ENCODE results near the gene COL4A2.

The COL4A2 gene

GRCh38 chr13:110535526-110535925, 228.4 kb downstream of the COL4A2 start:
- TF ChIP-seq SUZ12 (IDR thresholded peaks at IDR 0.05; ENCODE audit: extremely low read depth, insufficient read depth, insufficient read length): no peak
- TF ChIP-seq YY1 (IDR thresholded peaks at IDR 0.05; ENCODE audit: insufficient read depth, insufficient read length): no peak
- TF ChIP-seq ZNF274 (IDR thresholded peaks at IDR 0.05; ENCODE audit: low read depth, low read length): no peak
- Histone ChIP-seq H3K9me3 (ENCODE audit: insufficient read depth, low read length) (peaks cover 16% of the 10 kb centered on the region), H3K4me3 (ENCODE audit: insufficient read length, low read depth) (no peak overlapping the region), H3K36me3 (ENCODE audit: insufficient read depth, insufficient read length, low read length) (peaks cover 16% of the 10 kb centered on the region), H3K9ac (ENCODE audit: insufficient read length, low read depth) (no peak overlapping the region), H3K27me3 (ENCODE audit: insufficient read depth, insufficient read length) (no peaks in the 10 kb centered on the region), H3K4me1 (ENCODE audit: insufficient read depth, insufficient read length) (no peaks in the 10 kb centered on the region)
- no peak for DNase-seq (ENCODE audit: low read depth, low spot score)

GRCh38 chr13:110536006-110536693, 229.1 kb downstream of the COL4A2 start:
- TF ChIP-seq YY1 (IDR thresholded peaks at IDR 0.05; ENCODE audit: insufficient read depth, insufficient read length) (no peak), ZNF274 (IDR thresholded peaks at IDR 0.05; ENCODE audit: low read depth, low read length) (no peak), SUZ12 (IDR thresholded peaks at IDR 0.05; ENCODE audit: extremely low read depth, insufficient read depth, insufficient read length) (no peak)
- no peak overlapping the region for H3K9ac ChIP-seq (ENCODE audit: insufficient read length, low read depth)
- H3K36me3 ChIP-seq (ENCODE audit: insufficient read depth, insufficient read length, low read length): peaks cover 15% of the 10 kb centered on the region
- peaks cover 9% of the 10 kb centered on the region for H3K9me3 ChIP-seq (ENCODE audit: insufficient read depth, low read length)
- no peak overlapping the region for H3K4me3 ChIP-seq (ENCODE audit: insufficient read length, low read depth)
- H3K4me1 ChIP-seq (ENCODE audit: insufficient read depth, insufficient read length): no peaks in the 10 kb centered on the region
- no peaks in the 10 kb centered on the region for H3K27me3 ChIP-seq (ENCODE audit: insufficient read depth, insufficient read length)
- DNase-seq (ENCODE audit: low read depth, low spot score): no peak

GRCh38 chr13:110538632-110539031, 231.5 kb downstream of the COL4A2 start:
- peaks cover 10% of the 10 kb centered on the region for H3K36me3 ChIP-seq (ENCODE audit: insufficient read depth, insufficient read length, low read length)
- TF ChIP-seq SUZ12 (IDR thresholded peaks at IDR 0.05; ENCODE audit: extremely low read depth, insufficient read depth, insufficient read length) (no peak), YY1 (IDR thresholded peaks at IDR 0.05; ENCODE audit: insufficient read depth, insufficient read length) (no peak), ZNF274 (IDR thresholded peaks at IDR 0.05; ENCODE audit: low read depth, low read length) (no peak)
- no peak overlapping the region for H3K9ac ChIP-seq (ENCODE audit: insufficient read length, low read depth)
- H3K9me3 ChIP-seq (ENCODE audit: insufficient read depth, low read length): no peaks in the 10 kb centered on the region
- H3K4me1 ChIP-seq (ENCODE audit: insufficient read depth, insufficient read length): no peaks in the 10 kb centered on the region
- H3K4me3 ChIP-seq (ENCODE audit: insufficient read length, low read depth): no peak overlapping the region
- DNase-seq (ENCODE audit: low read depth, low spot score): no peak
- no peaks in the 10 kb centered on the region for H3K27me3 ChIP-seq (ENCODE audit: insufficient read depth, insufficient read length)

GRCh38 chr13:110539894-110540293, 232.8 kb downstream of the COL4A2 start:
- H3K36me3 ChIP-seq (ENCODE audit: insufficient read depth, insufficient read length, low read length): peaks cover 10% of the 10 kb centered on the region
- H3K4me1 ChIP-seq (ENCODE audit: insufficient read depth, insufficient read length): no peaks in the 10 kb centered on the region
- no peak for TF ChIP-seq YY1 (IDR thresholded peaks at IDR 0.05; ENCODE audit: insufficient read depth, insufficient read length)
- TF ChIP-seq SUZ12 (IDR thresholded peaks at IDR 0.05; ENCODE audit: extremely low read depth, insufficient read depth, insufficient read length): no peak
- TF ChIP-seq ZNF274 (IDR thresholded peaks at IDR 0.05; ENCODE audit: low read depth, low read length): no peak
- peaks cover 4% of the 10 kb centered on the region; the same call in 1 of the 2 replicates for H3K9me3 ChIP-seq (ENCODE audit: insufficient read depth, low read length)
- DNase-seq (ENCODE audit: low read depth, low spot score): no peak
- H3K9ac ChIP-seq (ENCODE audit: insufficient read length, low read depth): no peak overlapping the region
- no peak overlapping the region for H3K4me3 ChIP-seq (ENCODE audit: insufficient read length, low read depth)
- H3K27me3 ChIP-seq (ENCODE audit: insufficient read depth, insufficient read length): no peaks in the 10 kb centered on the region

GRCh38 chr13:110540871-110541525, 233.9 kb downstream of the COL4A2 start:
- no peaks in the 10 kb centered on the region for H3K4me1 ChIP-seq (ENCODE audit: insufficient read depth, insufficient read length)
- no peaks in the 10 kb centered on the region for H3K27me3 ChIP-seq (ENCODE audit: insufficient read depth, insufficient read length)
- H3K9ac ChIP-seq (ENCODE audit: insufficient read length, low read depth): peak overlapping the region; percentile 50
- no peak for DNase-seq (ENCODE audit: low read depth, low spot score)
- peaks cover 10% of the 10 kb centered on the region for H3K36me3 ChIP-seq (ENCODE audit: insufficient read depth, insufficient read length, low read length)
- no peak overlapping the region for H3K4me3 ChIP-seq (ENCODE audit: insufficient read length, low read depth)
- peaks cover 4% of the 10 kb centered on the region; the same call in 1 of the 2 replicates for H3K9me3 ChIP-seq (ENCODE audit: insufficient read depth, low read length)
- TF ChIP-seq SUZ12 (IDR thresholded peaks at IDR 0.05; ENCODE audit: extremely low read depth, insufficient read depth, insufficient read length) (no peak), ZNF274 (IDR thresholded peaks at IDR 0.05; ENCODE audit: low read depth, low read length) (no peak), YY1 (IDR thresholded peaks at IDR 0.05; ENCODE audit: insufficient read depth, insufficient read length) (no peak)

- no peak for DNase-seq (ENCODE audit: low read depth, low spot score)
- no peak overlapping the region for H3K9ac ChIP-seq (ENCODE audit: insufficient read length, low read depth)
- TF ChIP-seq SUZ12 (IDR thresholded peaks at IDR 0.05; ENCODE audit: extremely low read depth, insufficient read depth, insufficient read length): no peak
- TF ChIP-seq ZNF274 (IDR thresholded peaks at IDR 0.05; ENCODE audit: low read depth, low read length): no peak
- TF ChIP-seq YY1 (IDR thresholded peaks at IDR 0.05; ENCODE audit: insufficient read depth, insufficient read length): no peak
- no peak overlapping the region for H3K4me3 ChIP-seq (ENCODE audit: insufficient read length, low read depth)
- H3K4me1 ChIP-seq (ENCODE audit: insufficient read depth, insufficient read length): no peaks in the 10 kb centered on the region
- H3K27me3 ChIP-seq (ENCODE audit: insufficient read depth, insufficient read length): no peaks in the 10 kb centered on the region
- H3K36me3 ChIP-seq (ENCODE audit: insufficient read depth, insufficient read length, low read length): peaks cover 7% of the 10 kb centered on the region
- H3K9me3 ChIP-seq (ENCODE audit: insufficient read depth, low read length): peaks cover 4% of the 10 kb centered on the region; the same call in 1 of the 2 replicates
Measured at GRCh38 chr13:110541526-110541920, 234.4 kb downstream of the COL4A2 start.

GRCh38 chr13:110542169-110542796, 235.2 kb downstream of the COL4A2 start:
- Histone ChIP-seq H3K9ac (ENCODE audit: insufficient read length, low read depth) (no peak overlapping the region), H3K4me1 (ENCODE audit: insufficient read depth, insufficient read length) (no peaks in the 10 kb centered on the region), H3K9me3 (ENCODE audit: insufficient read depth, low read length) (peaks cover 4% of the 10 kb centered on the region; the same call in 1 of the 2 replicates), H3K27me3 (ENCODE audit: insufficient read depth, insufficient read length) (no peaks in the 10 kb centered on the region), H3K4me3 (ENCODE audit: insufficient read length, low read depth) (no peak overlapping the region), H3K36me3 (ENCODE audit: insufficient read depth, insufficient read length, low read length) (peaks cover 12% of the 10 kb centered on the region)
- TF ChIP-seq ZNF274 (IDR thresholded peaks at IDR 0.05; ENCODE audit: low read depth, low read length): no peak
- no peak for TF ChIP-seq YY1 (IDR thresholded peaks at IDR 0.05; ENCODE audit: insufficient read depth, insufficient read length)
- no peak for TF ChIP-seq SUZ12 (IDR thresholded peaks at IDR 0.05; ENCODE audit: extremely low read depth, insufficient read depth, insufficient read length)
- DNase-seq (ENCODE audit: low read depth, low spot score): no peak
